Calu3 (cell line): ENCODE data around the gene SLC25A4. TPM values are rescaled to one million over a fixed set of nuclear protein-coding genes. Genes with fewer than 3 reads are reported as not detected.

Source experiments
- BruUV-seq: library from RNA; stranded (reverse); fragments of 400-500 nt; replicated peaks from 2 replicates; lab custom pipeline; 2021; lab: Mats Ljungman, UMichigan
- CTCF ChIA-PET: fragments of 300-600 bp; sonication (Branson Sonifier 250); formaldehyde crosslinking; loops from one replicate; lab custom pipeline; 2022; ENCODE audit warnings: antibody characterized with exemption; lab: Charles Lee
- DNase-seq: peaks from one replicate; pipeline ENCODE4 v3.0.0; 2022
- H3K27ac Mint-ChIP-seq: one replicate; pipeline ENCODE4 v1.8.0; 2022; ENCODE audit warnings: mixed read lengths; ENCODE audit not compliant: unreplicated experiment
- H3K27me3 Mint-ChIP-seq: one replicate; pipeline ENCODE4 v1.8.0; 2022; ENCODE audit warnings: mixed read lengths; ENCODE audit not compliant: unreplicated experiment
- H3K36me3 Mint-ChIP-seq: one replicate; pipeline ENCODE4 v1.8.0; 2022; ENCODE audit warnings: mild to moderate bottlenecking, moderate library complexity, mixed read lengths; ENCODE audit not compliant: insufficient read depth, unreplicated experiment
- H3K4me1 Mint-ChIP-seq: one replicate; pipeline ENCODE4 v1.8.0; 2022; ENCODE audit warnings: mild to moderate bottlenecking, low read depth, mixed read lengths; ENCODE audit not compliant: unreplicated experiment
- H3K4me3 Mint-ChIP-seq: one replicate; pipeline ENCODE4 v1.8.0; 2022; ENCODE audit warnings: mild to moderate bottlenecking, low read depth, moderate library complexity, mixed read lengths; ENCODE audit not compliant: unreplicated experiment
- H3K9me3 Mint-ChIP-seq: one replicate; pipeline ENCODE4 v1.8.0; 2022; ENCODE audit warnings: low read depth, mixed read lengths; ENCODE audit not compliant: unreplicated experiment
- intact Hi-C: fragments of 100-400 bp; cut with micrococcal nuclease; formaldehyde crosslinking; loops from one replicate; pipeline ENCODE4 v1.10.0; 2022; ENCODE audit not compliant: unreplicated experiment
- total RNA-seq: library from RNA; stranded (reverse); gene quantifications from 2 replicates; pipeline ENCODE4 v1.2.3, GENCODE V29; 2022
- TF ChIP-seq, protein P1 (sequence below): fragments of 200-600 bp; IDR thresholded peaks from one replicate; pipeline ENCODE4 v1.8.0; 2022; ENCODE audit warnings: antibody characterized with exemption; ENCODE audit not compliant: unreplicated experiment

Gene SLC25A4
- total RNA-seq, 1 experiment from 2014 or later, result 15.2 TPM

- no peak for DNase-seq
- H3K27ac Mint-ChIP-seq, result no peak overlapping the region
- H3K4me3 Mint-ChIP-seq, result no peak overlapping the region
- intact Hi-C loops, result loop anchor here (5.0 kb wide), 1 partner anchor 352 kb away; no protein-coding TSS in a partner anchor
- no TSS peak for BruUV-seq
- CTCF ChIA-PET, result interaction anchor here (0.6 kb wide), 2 partner anchors 10 to 341 kb away, joined by 6 read pairs; no protein-coding TSS in a partner anchor
- no peaks in the 10 kb centered on the region for H3K36me3 Mint-ChIP-seq
- no peaks in the 10 kb centered on the region for H3K9me3 Mint-ChIP-seq
- H3K27me3 Mint-ChIP-seq, result no peaks in the 10 kb centered on the region
- TF ChIP-seq, protein P1, sequence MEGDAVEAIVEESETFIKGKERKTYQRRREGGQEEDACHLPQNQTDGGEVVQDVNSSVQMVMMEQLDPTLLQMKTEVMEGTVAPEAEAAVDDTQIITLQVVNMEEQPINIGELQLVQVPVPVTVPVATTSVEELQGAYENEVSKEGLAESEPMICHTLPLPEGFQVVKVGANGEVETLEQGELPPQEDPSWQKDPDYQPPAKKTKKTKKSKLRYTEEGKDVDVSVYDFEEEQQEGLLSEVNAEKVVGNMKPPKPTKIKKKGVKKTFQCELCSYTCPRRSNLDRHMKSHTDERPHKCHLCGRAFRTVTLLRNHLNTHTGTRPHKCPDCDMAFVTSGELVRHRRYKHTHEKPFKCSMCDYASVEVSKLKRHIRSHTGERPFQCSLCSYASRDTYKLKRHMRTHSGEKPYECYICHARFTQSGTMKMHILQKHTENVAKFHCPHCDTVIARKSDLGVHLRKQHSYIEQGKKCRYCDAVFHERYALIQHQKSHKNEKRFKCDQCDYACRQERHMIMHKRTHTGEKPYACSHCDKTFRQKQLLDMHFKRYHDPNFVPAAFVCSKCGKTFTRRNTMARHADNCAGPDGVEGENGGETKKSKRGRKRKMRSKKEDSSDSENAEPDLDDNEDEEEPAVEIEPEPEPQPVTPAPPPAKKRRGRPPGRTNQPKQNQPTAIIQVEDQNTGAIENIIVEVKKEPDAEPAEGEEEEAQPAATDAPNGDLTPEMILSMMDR, result no peak
- H3K4me1 Mint-ChIP-seq, result no peaks in the 10 kb centered on the region
These were observed 43.9 kb upstream of the SLC25A4 start for GRCh38 chr4:185099024-185099682.

- TF ChIP-seq, protein P1, result no peak
- BruUV-seq, result no TSS peak
- CTCF ChIA-PET, result no interaction called here
- H3K27ac Mint-ChIP-seq, result no peak overlapping the region
- no peaks in the 10 kb centered on the region for H3K27me3 Mint-ChIP-seq
- H3K36me3 Mint-ChIP-seq, result no peaks in the 10 kb centered on the region
- intact Hi-C loops, result loop anchor here (5.0 kb wide), 1 partner anchor 353 kb away; no protein-coding TSS in a partner anchor
- H3K4me3 Mint-ChIP-seq, result no peak overlapping the region
- H3K9me3 Mint-ChIP-seq, result no peaks in the 10 kb centered on the region
- no peaks in the 10 kb centered on the region for H3K4me1 Mint-ChIP-seq
- DNase-seq, result no peak
These were observed 43.1 kb upstream of the SLC25A4 start for GRCh38 chr4:185099940-185100339.

DNA sequence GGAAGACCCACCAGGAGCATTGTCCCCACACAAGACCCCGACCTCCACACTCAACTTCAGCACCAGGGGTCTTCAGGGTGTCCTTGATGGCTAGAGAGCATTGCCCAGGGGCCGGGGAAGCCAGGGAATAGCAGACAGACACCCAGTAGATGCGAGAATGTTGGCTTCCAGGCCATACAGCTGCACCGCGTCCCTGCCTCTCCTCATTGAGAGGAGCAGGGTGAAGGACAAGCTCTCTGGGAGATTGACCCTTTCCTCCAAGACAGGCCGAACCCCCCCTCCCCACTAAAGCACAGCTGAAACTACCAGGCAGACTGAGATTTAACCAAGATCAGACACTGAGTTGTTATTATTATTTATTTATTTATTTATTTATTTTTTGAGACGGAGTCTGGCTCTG lies 42.6 kb upstream of the SLC25A4 start:
- no peaks in the 10 kb centered on the region for H3K4me1 Mint-ChIP-seq
- TF ChIP-seq, protein P1, result no peak
- no peak for DNase-seq
- H3K36me3 Mint-ChIP-seq, result no peaks in the 10 kb centered on the region
- H3K9me3 Mint-ChIP-seq, result no peaks in the 10 kb centered on the region
- H3K27me3 Mint-ChIP-seq, result no peaks in the 10 kb centered on the region
- CTCF ChIA-PET, result interaction anchor here (0.9 kb wide), 1 partner anchor 15 kb away, joined by 3 read pairs; no protein-coding TSS in a partner anchor
- no peak overlapping the region for H3K27ac Mint-ChIP-seq
- BruUV-seq, result no TSS peak
- no peak overlapping the region for H3K4me3 Mint-ChIP-seq
- intact Hi-C loops, result no loop called here

DNA sequence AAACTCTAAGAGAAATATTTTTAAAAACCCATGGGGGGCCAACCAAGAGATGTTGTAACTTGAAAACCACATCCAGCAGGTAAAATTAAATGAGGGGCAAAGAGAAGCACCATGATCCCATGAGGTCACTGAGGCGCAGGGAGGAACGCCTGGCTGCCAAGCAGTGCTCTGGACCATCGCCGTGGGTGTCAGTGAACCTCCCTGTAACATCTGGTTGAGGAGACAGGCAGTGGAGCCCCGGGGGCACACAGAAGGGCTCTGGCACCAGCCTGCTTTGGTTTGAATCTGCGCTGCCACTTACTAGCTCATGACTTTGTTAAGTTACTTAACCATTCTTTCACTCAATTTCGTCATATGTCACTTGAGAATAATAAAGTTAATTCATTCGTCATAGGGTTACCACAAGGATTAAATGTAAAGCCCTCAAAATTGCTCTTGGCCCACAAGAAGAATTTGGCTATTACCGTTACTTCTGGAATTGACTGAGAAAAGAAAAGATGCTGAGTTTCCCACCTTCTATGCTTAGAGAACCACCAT lies 41.6 kb upstream of the SLC25A4 start:
- no peak overlapping the region for H3K27ac Mint-ChIP-seq
- no TSS peak for BruUV-seq
- DNase-seq, result no peak
- no peak overlapping the region for H3K4me3 Mint-ChIP-seq
- no peaks in the 10 kb centered on the region for H3K4me1 Mint-ChIP-seq
- CTCF ChIA-PET, result interaction anchor here (0.9 kb wide), 1 partner anchor 14 kb away, joined by 3 read pairs; no protein-coding TSS in a partner anchor
- intact Hi-C loops, result no loop called here
- no peaks in the 10 kb centered on the region for H3K36me3 Mint-ChIP-seq
- no peaks in the 10 kb centered on the region for H3K9me3 Mint-ChIP-seq
- TF ChIP-seq, protein P1, result no peak
- H3K27me3 Mint-ChIP-seq, result no peaks in the 10 kb centered on the region
